ENCODE results near the gene RBL1.

Gene RBL1

GRCh38 chr20:37119356-37120036, 23.7 kb upstream of the RBL1 start:
- Histone ChIP-seq H3K4me3 (no peak overlapping the region), H3K4me2 (no peak overlapping the region)

GRCh38 chr20:37114012-37114411, 18.2 kb upstream of the RBL1 start:
- H3K9ac ChIP-seq = no peak overlapping the region
- H3K9me3 ChIP-seq = no peaks in the 10 kb centered on the region
- peaks cover 7% of the 10 kb centered on the region for H3K4me1 ChIP-seq
- no peaks in the 10 kb centered on the region for H4K20me1 ChIP-seq
- no peaks in the 10 kb centered on the region for H3K27me3 ChIP-seq
- no peak for TF ChIP-seq Cebpa-rat (IDR thresholded peaks at IDR 0.05)
- no peak overlapping the region for H3K4me3 ChIP-seq
- H3K36me3 ChIP-seq = no peaks in the 10 kb centered on the region
- no peak overlapping the region for H3K27ac ChIP-seq
- H3K4me2 ChIP-seq = no peak overlapping the region

More at GRCh38 chr20:37119356-37120036, 23.7 kb upstream of the RBL1 start:
- TF ChIP-seq Cebpa-rat (IDR thresholded peaks at IDR 0.05) = no peak
- no peaks in the 10 kb centered on the region for H3K27me3 ChIP-seq
- no peak overlapping the region for H3K27ac ChIP-seq
- no peaks in the 10 kb centered on the region for H4K20me1 ChIP-seq
- H3K4me1 ChIP-seq = no peaks in the 10 kb centered on the region
- H3K36me3 ChIP-seq = no peaks in the 10 kb centered on the region
- H3K9ac ChIP-seq = no peak overlapping the region
- H3K9me3 ChIP-seq = peaks cover 6% of the 10 kb centered on the region

DNA sequence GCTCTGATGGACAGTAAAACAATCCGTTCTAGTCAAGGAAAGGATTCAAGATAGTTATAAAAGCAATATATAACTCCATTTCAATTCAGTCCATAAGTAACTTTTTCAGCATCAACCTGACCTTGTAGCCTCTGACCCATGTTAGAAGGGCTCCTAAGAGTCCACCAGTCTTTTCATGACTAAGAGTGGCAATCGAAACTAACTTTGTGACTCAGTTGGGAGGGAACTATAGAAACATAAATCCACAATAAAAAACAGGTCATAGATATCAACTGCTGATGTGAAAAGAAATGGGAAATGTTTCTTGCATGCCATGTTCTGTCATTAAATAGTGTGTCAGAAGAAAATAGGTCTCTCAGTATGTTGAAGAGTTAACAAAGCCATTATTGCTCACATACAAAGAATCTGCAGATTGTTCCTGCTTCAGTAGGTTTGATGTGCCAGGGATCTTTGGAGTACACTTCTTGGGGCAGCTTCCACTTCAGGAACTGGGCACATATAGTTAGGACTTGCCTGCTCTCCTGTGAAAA, 16.2 kb upstream of the RBL1 start:
- H3K9me3 ChIP-seq = no peaks in the 10 kb centered on the region
- no peak overlapping the region for H3K4me2 ChIP-seq
- H3K27ac ChIP-seq = no peak overlapping the region
- TF ChIP-seq Cebpa-rat (IDR thresholded peaks at IDR 0.05) = no peak
- H3K9ac ChIP-seq = no peak overlapping the region
- H4K20me1 ChIP-seq = no peaks in the 10 kb centered on the region
- peaks cover 7% of the 10 kb centered on the region for H3K4me1 ChIP-seq
- no peaks in the 10 kb centered on the region for H3K27me3 ChIP-seq
- H3K4me3 ChIP-seq = no peak overlapping the region
- no peaks in the 10 kb centered on the region for H3K36me3 ChIP-seq

DNA sequence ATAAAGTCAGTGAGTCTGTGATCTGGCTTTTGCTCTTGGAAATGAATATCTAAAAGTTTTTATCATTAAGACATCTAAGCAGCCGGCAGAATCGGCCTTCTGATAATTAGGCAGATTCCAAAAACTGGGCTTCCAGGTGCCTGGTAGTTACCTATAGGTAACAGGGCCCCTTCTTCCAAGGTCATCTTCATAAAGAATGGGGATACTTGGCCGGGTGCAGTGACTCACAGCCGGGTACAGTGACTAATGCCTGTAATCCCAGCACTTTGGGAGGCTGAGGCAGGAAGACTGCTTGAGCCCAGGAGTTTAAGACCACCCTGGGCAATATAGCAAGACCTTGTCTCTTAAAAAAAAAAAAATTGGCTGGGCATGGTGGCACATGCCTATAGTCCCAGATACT, 12.9 kb upstream of the RBL1 start:
- Histone ChIP-seq H3K9me3 (no peaks in the 10 kb centered on the region), H3K4me1 (peaks cover 7% of the 10 kb centered on the region), H3K9ac (no peak overlapping the region), H4K20me1 (no peaks in the 10 kb centered on the region), H3K27me3 (no peaks in the 10 kb centered on the region), H3K4me3 (no peak overlapping the region), H3K36me3 (no peaks in the 10 kb centered on the region), H3K4me2 (no peak overlapping the region), H3K27ac (no peak overlapping the region)
- TF ChIP-seq Cebpa-rat (IDR thresholded peaks at IDR 0.05) = no peak

DNA sequence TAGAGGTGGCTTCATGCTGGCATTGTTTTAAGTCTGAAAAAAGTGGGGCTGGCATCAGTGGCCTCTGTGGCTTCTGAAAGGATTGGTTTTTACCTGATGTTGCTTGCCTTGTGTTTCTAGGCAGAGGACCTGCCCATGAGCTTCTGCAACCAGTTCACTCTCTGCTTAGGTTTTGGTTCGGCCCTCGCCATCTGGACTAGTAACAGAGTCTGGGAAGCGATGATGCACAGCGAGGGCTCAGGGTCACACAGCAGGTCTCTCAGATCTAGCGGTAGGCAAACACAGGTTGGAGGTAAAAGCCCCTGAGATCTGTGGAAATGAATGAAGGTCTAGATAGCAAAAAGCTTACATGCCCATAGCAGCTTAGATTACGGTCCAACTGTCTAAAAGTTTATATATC, 6.8 kb upstream of the RBL1 start:
- TF ChIP-seq Cebpa-rat (IDR thresholded peaks at IDR 0.05) = no peak
- H3K27ac ChIP-seq = no peak overlapping the region

GRCh38 chr20:37096415-37097041, 731 bp upstream of the RBL1 start:
- Histone ChIP-seq H3K4me2 (peak overlapping the region; percentile 82), H3K9ac (peak overlapping the region; percentile 92), H4K20me1 (peaks cover 8% of the 10 kb centered on the region; the same call in 1 of the 2 replicates), H3K4me3 (peak overlapping the region; percentile 76), H3K27me3 (no peaks in the 10 kb centered on the region), H3K9me3 (no peaks in the 10 kb centered on the region), H3K4me1 (peaks cover 31% of the 10 kb centered on the region), H3K36me3 (peaks cover 25% of the 10 kb centered on the region), H3K27ac (peak overlapping the region; percentile 97)
- no peak for TF ChIP-seq Cebpa-rat (IDR thresholded peaks at IDR 0.05)

More for the DNA sequence above, 6.8 kb upstream of the RBL1 start:
- Histone ChIP-seq H3K4me2 (no peak overlapping the region), H3K9me3 (no peaks in the 10 kb centered on the region), H4K20me1 (no peaks in the 10 kb centered on the region), H3K4me3 (no peak overlapping the region), H3K27me3 (no peaks in the 10 kb centered on the region), H3K4me1 (no peaks in the 10 kb centered on the region), H3K9ac (no peak overlapping the region), H3K36me3 (no peaks in the 10 kb centered on the region)

- H4K20me1 ChIP-seq = peaks cover 21% of the 10 kb centered on the region; the same call in 1 of the 2 replicates
- H3K27ac ChIP-seq = peak overlapping the region; percentile 97
- peak overlapping the region; percentile 76 for H3K4me3 ChIP-seq
- no peaks in the 10 kb centered on the region for H3K27me3 ChIP-seq
- no peaks in the 10 kb centered on the region for H3K9me3 ChIP-seq
- peak overlapping the region; percentile 82 for H3K4me2 ChIP-seq
- peaks cover 31% of the 10 kb centered on the region for H3K4me1 ChIP-seq
- H3K36me3 ChIP-seq = peaks cover 39% of the 10 kb centered on the region
- no peak for TF ChIP-seq Cebpa-rat (IDR thresholded peaks at IDR 0.05)
- peak overlapping the region; percentile 92 for H3K9ac ChIP-seq
These were observed 644 bp downstream of the RBL1 start for GRCh38 chr20:37095108-37095598.

GRCh38 chr20:37090407-37090806, 5.4 kb downstream of the RBL1 start:
- Histone ChIP-seq H3K4me3 (no peak overlapping the region), H3K4me1 (peaks cover 23% of the 10 kb centered on the region), H3K27ac (no peak overlapping the region), H3K9me3 (no peaks in the 10 kb centered on the region), H4K20me1 (peaks cover 38% of the 10 kb centered on the region), H3K4me2 (no peak overlapping the region), H3K36me3 (peaks cover 87% of the 10 kb centered on the region), H3K9ac (no peak overlapping the region), H3K27me3 (no peaks in the 10 kb centered on the region)
- TF ChIP-seq Cebpa-rat (IDR thresholded peaks at IDR 0.05) = no peak; the same call in 1 of the 2 replicates

- no peak for TF ChIP-seq Cebpa-rat (IDR thresholded peaks at IDR 0.05)
- Histone ChIP-seq H3K36me3 (peaks cover 98% of the 10 kb centered on the region), H3K4me1 (no peaks in the 10 kb centered on the region), H4K20me1 (no peaks in the 10 kb centered on the region), H3K27me3 (no peaks in the 10 kb centered on the region), H3K9me3 (peaks cover 7% of the 10 kb centered on the region; the same call in 1 of the 2 replicates), H3K27ac (no peak overlapping the region), H3K4me3 (no peak overlapping the region), H3K9ac (no peak overlapping the region), H3K4me2 (no peak overlapping the region)
These were observed 14.0 kb downstream of the RBL1 start for GRCh38 chr20:37081717-37082289.

DNA sequence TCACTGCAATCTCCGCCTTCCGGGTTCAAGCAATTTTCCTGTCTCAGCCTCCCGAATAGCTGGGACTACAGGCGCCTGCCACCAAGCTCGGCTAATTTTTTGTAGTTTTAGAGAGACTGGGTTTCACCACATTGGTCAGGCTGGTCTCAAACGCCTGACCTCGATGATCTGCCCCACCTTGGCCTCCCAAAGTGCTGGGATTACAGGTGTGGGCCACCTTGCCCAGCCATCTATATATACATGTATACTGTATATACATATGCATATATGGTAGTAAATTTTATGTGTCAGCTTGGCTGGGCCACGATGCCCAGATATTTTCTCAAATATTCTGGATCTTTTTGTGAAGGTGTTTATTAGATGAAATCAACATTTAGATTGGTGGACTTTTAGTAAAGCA, 18.8 kb downstream of the RBL1 start:
- no peak overlapping the region for H3K4me2 ChIP-seq
- peaks cover 99% of the 10 kb centered on the region for H3K36me3 ChIP-seq
- H3K4me3 ChIP-seq = no peak overlapping the region

More for the DNA sequence above, 18.8 kb downstream of the RBL1 start:
- Histone ChIP-seq H3K9me3 (peaks cover 32% of the 10 kb centered on the region), H3K4me1 (no peaks in the 10 kb centered on the region), H3K27ac (no peak overlapping the region), H3K27me3 (no peaks in the 10 kb centered on the region), H3K9ac (no peak overlapping the region), H4K20me1 (no peaks in the 10 kb centered on the region)
- no peak for TF ChIP-seq Cebpa-rat (IDR thresholded peaks at IDR 0.05)
